GM21381 (cell line): Measurements from ENCODE around the gene CLEC2B.
A peak's percentile ranks its signal among the peaks of the same experiment; 100 is the strongest.

ENCODE experiments used
- ATAC-seq: cut with Tn5 transposase; IDR thresholded peaks from one replicate; pipeline ENCODE4 v1.9.1; 2021; ENCODE audit warnings: mild to moderate bottlenecking, moderate library complexity; ENCODE audit not compliant: unreplicated experiment

CLEC2B gene

GRCh38 chr12:9870286-9870866, 1.2 kb upstream of the CLEC2B start:
- ATAC-seq, result no peak

- ATAC-seq, result no peak
Observed at GRCh38 chr12:9868951-9869306, 225 bp downstream of the CLEC2B start.

DNA sequence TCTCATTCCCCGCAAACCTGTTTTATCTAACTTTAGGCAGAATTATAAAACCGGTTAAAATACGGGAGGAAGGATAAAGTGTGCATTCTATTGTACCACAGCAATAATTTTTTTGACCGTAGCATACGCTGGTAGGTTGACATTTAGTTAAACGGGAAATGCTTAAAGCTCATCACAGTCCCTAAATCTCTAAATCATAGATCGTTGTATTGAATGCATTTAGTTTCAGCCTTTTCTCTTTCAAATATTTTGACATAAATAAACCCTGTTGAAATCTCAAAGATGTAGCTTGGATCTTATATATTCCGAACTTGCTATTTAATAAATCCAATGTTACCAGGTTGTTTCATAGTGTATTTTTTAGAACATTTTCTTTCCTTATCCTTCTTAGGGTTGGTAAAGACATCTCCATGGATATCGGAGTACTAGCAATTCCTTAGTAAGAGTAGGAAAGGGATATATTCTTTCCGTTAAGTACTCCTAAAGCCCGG, 798 bp downstream of the CLEC2B start:
- ATAC-seq, result no peak

GRCh38 chr12:9867531-9867930, 1.6 kb downstream of the CLEC2B start:
- no peak for ATAC-seq

- no peak for ATAC-seq
Observed at GRCh38 chr12:9866860-9867269, 2.3 kb downstream of the CLEC2B start.

- ATAC-seq, result no peak
Observed at GRCh38 chr12:9864913-9865675, 4.1 kb downstream of the CLEC2B start.

DNA sequence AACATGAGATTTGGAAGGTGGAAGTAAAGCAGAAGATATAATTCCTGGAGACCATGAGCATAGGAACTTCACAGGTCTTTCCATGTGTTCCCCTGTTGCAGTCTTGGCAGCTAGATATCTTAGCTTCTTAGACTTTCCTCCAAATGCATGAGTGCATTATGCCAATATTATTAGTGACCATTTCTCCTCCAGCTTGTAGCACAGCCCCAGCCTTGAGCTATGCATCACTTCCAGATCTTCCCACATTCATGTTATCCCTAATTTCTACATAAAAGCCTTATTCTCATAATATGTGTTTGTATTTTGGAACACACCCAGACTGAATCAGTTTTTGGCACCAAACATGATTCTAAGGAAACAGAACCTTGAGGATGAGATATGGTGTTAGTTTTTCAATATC, 11.0 kb downstream of the CLEC2B start:
- ATAC-seq, result no peak

- ATAC-seq, result no peak
Observed at GRCh38 chr12:9856894-9857293, 12.3 kb downstream of the CLEC2B start.

- ATAC-seq, result no peak
Observed at GRCh38 chr12:9856151-9856550, 13.0 kb downstream of the CLEC2B start.

GRCh38 chr12:9851927-9852326, 17.2 kb downstream of the CLEC2B start:
- ATAC-seq, result no peak

DNA sequence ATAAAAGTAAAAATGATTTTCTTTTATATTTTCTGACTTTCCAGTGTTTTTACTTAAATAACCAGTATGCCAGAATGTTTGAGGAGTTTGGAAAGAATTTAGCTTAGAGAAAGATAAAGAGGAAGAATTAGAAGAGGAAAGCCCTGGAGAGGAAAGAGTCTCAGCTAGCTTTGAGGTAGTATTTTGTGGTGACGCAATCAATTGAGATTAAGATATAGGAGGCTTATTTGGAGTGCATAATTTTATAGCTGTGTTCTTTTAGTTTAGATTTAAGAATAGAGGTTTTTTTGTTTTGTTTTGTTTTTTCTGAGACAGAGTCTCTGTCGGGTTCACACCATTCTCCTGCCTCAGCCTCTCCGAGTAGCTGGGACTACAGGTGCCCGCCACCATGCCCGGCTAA, 18.1 kb downstream of the CLEC2B start:
- ATAC-seq, result no peak

GRCh38 chr12:9848899-9849298, 20.3 kb downstream of the CLEC2B start:
- ATAC-seq, result no peak

DNA sequence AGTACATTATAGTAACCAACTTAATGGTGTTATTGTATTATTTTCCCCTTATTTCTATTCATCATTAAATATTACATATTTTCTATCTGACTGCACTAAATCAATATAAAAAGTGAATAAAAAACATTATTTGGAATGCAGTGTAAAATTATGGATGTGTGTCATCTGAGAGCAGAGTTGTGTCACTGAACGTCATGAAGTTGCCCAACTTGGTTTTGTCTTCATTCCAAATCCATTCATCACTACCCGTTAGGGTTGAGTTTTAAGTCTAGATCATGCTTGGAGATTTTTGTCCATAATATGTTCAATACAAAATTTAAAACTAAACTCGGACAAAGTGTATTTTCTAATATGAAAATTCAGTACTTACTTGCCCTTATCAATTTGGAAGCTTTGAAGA, 25.7 kb downstream of the CLEC2B start:
- ATAC-seq, result no peak

DNA sequence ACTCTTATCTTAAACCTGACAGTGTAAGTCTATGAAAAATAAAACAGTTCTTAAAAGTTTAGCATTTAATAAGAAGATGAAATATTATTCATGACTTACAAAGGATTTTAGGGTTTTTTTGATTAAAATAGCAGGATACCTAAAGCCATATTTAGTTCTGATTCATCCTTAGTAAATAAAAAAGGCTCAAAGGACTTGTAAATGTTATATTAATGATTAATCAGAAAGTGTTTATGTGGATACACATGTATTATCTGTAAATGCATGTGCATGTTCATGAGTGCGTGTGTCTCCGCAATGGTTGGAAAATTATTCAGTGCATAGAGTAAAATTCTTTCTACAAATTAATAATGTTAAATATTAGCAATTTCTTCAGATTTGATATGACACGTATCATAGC, 37.4 kb downstream of the CLEC2B start:
- no peak for ATAC-seq

GRCh38 chr12:9829982-9830381, 39.2 kb downstream of the CLEC2B start:
- ATAC-seq, result no peak

DNA sequence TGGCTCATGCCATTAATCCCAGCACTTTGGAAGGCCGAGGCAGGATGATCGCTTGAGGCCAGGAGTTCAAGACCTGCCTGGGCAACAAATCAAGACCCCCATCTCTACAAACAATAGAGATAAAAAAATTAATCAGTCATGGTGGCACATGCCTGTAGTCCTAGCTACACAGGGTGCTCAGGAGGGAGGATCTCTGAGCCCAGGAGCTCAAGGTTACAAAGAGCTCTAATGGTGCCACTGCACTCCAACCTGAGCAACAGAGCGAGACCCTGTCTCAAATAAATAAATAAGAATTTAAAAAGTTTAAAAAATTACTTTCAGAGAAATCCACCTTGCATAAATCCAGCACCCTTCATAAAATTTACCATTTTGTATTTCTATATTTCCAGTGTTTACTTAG, 39.7 kb downstream of the CLEC2B start:
- ATAC-seq, result no peak

- no peak for ATAC-seq
Observed at GRCh38 chr12:9827209-9827888, 41.8 kb downstream of the CLEC2B start, which contains the start of gene KLRF1. KLRF1 (plus strand) TSS chr12:9827481; CDS start chr12:9827545, 64 bp downstream.

DNA sequence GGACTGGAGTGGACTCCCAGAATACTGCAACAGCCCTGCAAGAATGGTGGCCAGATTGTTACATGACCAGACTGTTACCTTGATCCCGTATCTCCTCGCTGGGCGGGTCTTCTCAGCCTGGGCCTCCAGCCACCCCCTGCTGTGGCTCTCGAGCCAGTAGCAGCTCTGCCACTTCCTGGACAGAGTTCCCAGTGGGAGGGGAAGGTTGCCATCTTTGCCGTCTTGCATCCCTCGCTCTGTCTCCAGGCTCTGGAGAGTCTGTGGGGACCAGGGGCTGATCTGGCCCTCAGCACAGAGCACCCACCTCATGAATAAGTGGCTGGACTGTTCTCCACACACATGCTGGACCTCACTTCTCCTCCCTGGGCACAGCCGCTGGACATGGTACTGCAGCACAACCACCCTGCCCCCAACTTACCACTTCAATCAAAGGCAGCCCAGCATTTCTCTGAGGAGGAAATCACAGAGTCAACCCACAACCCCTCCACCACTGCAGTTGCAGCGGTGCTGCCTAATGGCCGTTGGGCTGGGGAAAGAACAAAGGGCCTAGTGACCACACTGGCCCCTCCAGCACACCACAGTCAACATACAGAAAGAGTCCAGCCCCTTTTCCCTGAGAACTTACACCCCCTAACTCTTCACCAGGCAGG, 48.7 kb downstream of the CLEC2B start:
- ATAC-seq, result no peak

DNA sequence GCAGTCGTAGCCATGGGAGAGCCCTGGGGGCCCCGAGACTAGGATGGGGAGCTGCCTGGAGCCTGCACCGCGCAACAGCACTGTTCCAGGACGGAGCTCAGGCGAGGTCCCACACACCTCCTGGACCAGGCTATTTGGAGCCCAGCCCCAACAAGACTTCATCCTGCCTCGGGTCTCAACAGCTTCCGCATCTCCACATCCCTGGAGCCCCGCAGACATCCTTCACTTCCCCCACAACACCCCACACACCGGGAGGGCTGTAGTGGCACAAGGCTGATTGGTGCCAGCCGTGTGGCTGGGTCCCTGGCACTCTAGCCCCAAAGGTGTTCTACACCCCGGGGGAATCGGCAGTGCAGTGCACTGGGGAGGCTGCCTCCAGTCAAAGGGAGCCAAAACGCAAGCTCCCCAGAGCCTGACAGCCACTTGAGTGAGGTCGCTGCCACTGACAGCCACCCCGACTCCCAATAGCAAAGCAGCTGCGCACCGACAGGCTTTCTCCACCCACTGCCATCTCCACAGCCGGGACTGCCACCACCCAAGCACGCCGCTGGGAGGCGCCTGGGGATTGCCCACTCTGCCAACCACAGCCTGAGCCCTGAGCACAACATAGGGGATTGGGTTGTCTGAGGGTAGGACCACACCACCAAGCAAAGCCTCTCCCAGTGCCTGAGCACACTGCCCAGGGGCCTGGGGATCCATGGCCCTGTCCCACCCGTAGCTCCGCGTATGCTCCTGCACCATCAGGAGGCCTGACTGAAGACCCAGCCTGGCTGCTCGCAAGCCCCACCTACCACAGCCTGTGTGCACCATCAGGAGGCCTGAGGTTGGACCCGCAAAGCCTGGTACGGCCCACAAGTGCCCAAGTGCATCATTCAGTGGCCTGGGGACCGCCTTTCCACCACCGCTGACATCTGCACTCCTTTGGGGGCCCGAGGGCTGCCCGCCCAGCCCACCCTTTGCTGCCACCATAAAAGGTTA, 55.0 kb downstream of the CLEC2B start:
- peak; percentile 87 for ATAC-seq

- no peak for ATAC-seq
Observed at GRCh38 chr12:9811621-9812020, 57.5 kb downstream of the CLEC2B start.
